IPS DF 6.9 (cell line): ENCODE measurements around the gene FXYD5.

Experiments
- DNase-seq: peaks from one replicate; pipeline ENCODE4 v3.0.0-alpha.2; 2013; ENCODE audit warnings: low read depth, low spot score
- H3K27ac ChIP-seq: one replicate; pipeline ENCODE4 v1.5.1; 2013; ENCODE audit warnings: low read length, control low read depth
- H3K27me3 ChIP-seq: 2 replicates; pipeline ENCODE4 v1.6.1; 2013; ENCODE audit warnings: mild to moderate bottlenecking, low read length; ENCODE audit not compliant: control insufficient read depth, insufficient read depth
- H3K36me3 ChIP-seq: 2 replicates; pipeline ENCODE4 v1.6.1; 2013; ENCODE audit warnings: low read length; ENCODE audit not compliant: control insufficient read depth, insufficient read depth
- H3K4me1 ChIP-seq: 2 replicates; pipeline ENCODE4 v1.6.1; 2013; ENCODE audit warnings: low read length; ENCODE audit not compliant: control insufficient read depth, insufficient read depth
- H3K4me3 ChIP-seq: 2 replicates; pipeline ENCODE4 v1.5.1; 2013; ENCODE audit warnings: mild to moderate bottlenecking, low read length
- H3K9me3 ChIP-seq: 2 replicates; pipeline ENCODE4 v1.6.1; 2013; ENCODE audit warnings: low read length, inconsistent platforms; ENCODE audit not compliant: control insufficient read depth, insufficient read depth
- WGBS: extraction: QIAGEN DNeasy Blood & Tissue Kit; methylation state at CpG from one replicate; pipeline ENCODE4 v1.1.7; 2013; ENCODE audit warnings: mixed read lengths, missing lambda C conversion rate; ENCODE audit not compliant: insufficient read length, insufficient coverage; 5-methylcytosine and 5-hydroxymethylcytosine counted together

FXYD5 gene

DNA sequence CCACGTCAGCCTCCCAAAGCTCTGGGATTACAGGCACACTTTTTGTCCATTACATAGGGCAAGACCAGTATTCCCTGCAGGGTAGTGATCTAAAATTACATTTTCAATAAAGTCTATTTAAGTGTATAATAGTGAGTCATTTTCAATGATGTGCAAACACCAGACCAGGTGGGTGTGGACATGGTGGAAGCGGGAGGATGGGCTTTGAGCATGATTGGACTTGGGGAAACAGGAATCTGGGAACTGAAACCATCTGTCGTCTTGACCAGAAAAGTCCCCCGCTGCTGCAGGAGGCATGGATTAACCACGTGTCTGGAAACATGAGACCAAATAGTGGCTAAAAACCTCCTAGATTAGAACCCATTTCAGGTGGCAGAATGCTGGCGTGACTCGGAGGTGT is 34.0 kb upstream of the FXYD5 start:
- Histone ChIP-seq H3K4me3 (no peak overlapping the region), H3K4me1 (peaks cover 2% of the 10 kb centered on the region; the same call in 1 of the 2 replicates), H3K36me3 (no peaks in the 10 kb centered on the region), H3K27me3 (no peaks in the 10 kb centered on the region), H3K9me3 (no peaks in the 10 kb centered on the region), H3K27ac (no peak overlapping the region)
- no peak for DNase-seq
- WGBS, result no CpG with 5 or more reads among the region's 7 CpGs

DNA sequence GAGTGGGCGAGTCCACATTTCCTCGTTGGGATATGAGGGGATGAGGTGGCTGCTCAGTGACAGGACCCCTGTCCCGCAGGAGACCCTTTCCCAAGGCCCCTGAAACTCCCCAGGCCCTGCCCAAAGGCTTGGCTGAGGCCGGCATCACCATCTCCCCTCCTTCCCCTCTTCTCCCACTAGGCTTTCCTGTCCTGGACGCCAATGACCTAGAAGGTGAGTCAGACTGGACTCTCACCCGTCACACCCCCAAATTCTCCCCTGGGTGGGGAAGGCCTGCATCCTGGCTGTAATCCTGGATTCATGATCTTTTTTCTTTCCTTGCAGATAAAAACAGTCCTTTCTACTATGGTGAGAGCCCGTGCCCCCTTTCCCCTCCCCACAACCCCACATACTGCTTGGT is 33.6 kb upstream of the FXYD5 start:
- H3K27me3 ChIP-seq, result no peaks in the 10 kb centered on the region
- no CpG with 5 or more reads among the region's 7 CpGs for WGBS
- no peaks in the 10 kb centered on the region for H3K9me3 ChIP-seq
- no peak overlapping the region for H3K27ac ChIP-seq
- H3K4me3 ChIP-seq, result no peak overlapping the region
- peaks cover 2% of the 10 kb centered on the region; the same call in 1 of the 2 replicates for H3K4me1 ChIP-seq
- no peaks in the 10 kb centered on the region for H3K36me3 ChIP-seq
- DNase-seq, result no peak

DNA sequence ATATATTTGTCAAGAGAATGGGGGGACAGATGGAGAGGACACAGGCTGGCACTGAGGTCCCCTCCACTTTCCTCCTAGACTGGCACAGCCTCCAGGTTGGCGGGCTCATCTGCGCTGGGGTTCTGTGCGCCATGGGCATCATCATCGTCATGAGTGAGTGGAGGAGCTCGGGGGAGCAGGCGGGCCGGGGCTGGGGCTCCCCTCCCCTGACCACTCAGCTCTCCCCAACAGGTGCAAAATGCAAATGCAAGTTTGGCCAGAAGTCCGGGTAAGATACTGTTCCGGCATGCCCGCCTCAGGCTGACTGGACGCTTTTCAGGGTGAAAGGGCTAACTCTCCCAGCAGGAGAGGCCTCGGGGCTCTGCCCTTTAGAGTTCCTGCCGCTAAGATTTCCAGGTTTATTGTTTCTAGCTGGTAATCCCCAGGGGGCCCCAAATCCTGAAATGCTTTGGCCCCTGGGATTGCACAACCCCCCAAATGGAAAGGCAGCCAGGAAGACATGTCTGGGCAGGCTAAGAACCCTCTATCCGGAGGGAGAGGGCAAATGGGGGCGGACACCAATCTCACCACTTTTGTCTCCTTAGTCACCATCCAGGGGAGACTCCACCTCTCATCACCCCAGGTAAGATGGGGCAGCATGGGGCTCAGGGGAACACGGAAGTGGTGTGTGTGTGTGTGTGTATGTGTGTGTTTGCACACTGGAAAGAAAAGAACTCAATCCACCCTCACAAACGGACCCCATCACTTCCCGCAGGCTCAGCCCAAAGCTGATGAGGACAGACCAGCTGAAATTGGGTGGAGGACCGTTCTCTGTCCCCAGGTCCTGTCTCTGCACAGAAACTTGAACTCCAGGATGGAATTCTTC is 31.6 kb upstream of the FXYD5 start:
- no peak overlapping the region for H3K4me3 ChIP-seq

DNA sequence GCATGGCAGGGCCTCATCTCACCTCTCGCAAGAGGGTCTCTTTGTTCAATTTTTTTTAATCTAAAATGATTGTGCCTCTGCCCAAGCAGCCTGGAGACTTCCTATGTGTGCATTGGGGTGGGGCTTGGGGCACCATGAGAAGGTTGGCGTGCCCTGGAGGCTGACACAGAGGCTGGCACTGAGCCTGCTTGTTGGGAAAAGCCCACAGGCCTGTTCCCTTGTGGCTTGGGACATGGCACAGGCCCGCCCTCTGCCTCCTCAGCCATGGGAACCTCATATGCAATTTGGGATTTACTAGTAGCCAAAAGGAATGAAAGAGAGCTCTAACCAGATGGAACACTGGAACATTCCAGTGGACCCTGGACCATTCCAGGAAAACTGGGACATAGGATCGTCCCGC is 31.0 kb upstream of the FXYD5 start:
- no peak overlapping the region for H3K27ac ChIP-seq
- H3K36me3 ChIP-seq, result no peaks in the 10 kb centered on the region
- no peaks in the 10 kb centered on the region for H3K27me3 ChIP-seq
- H3K4me1 ChIP-seq, result peaks cover 2% of the 10 kb centered on the region; the same call in 1 of the 2 replicates
- WGBS, result no CpG with 5 or more reads among the region's 5 CpGs
- H3K4me3 ChIP-seq, result no peak overlapping the region
- no peak for DNase-seq
- H3K9me3 ChIP-seq, result no peaks in the 10 kb centered on the region

More for the DNA sequence above, 31.6 kb upstream of the FXYD5 start:
- no peak for DNase-seq
- Histone ChIP-seq H3K9me3 (no peaks in the 10 kb centered on the region), H3K27me3 (no peaks in the 10 kb centered on the region), H3K4me1 (peaks cover 2% of the 10 kb centered on the region; the same call in 1 of the 2 replicates), H3K27ac (no peak overlapping the region), H3K36me3 (no peaks in the 10 kb centered on the region)
- WGBS, result no CpG with 5 or more reads among the region's 19 CpGs

DNA sequence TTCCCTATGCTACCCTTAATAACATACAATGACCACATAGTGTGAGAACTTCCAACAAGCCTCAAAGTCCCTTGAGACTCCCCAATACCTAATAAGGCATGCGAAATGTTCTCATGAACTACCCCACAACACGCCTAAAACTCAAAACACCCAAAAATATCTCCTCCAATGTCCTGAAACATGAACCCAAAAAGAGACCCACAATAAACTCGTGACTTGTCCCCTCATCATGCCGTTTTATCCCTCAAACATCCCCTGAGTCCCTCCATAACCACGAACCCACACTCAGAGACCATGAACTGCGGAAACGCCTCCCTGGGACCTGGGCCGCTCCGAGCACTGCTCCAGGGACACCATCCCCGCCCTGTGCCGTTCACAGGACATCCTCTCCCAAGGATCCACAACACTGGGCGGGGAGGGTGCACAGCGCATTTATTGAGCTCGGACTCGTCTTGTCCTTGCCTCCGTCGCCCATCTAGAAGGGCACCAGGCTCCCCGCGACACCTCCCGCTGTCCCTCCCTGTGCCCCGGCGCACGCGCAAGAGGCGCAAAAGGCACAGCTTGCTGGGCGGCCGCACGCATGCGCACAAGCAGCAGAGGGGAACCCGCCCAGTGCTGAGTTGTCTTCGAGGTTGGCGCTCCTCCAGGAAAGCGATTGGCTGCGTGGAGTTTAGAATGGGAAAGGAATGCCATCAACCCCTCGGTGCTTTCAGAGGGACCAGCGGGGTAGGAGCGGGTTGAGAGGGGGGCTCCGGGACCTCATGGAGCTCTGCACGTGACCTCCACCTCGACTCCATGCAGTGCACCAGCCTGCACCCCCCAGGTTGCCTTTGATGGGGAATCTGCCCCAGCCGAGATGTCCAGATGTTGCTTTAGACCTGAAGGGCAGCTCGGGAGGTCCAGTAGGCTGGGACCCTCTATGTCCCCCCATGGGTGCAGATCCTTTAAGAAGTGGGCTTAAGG is 30.2 kb upstream of the FXYD5 start:
- 100% methylated on average over 3 of the region's 42 CpGs for WGBS
- H3K4me1 ChIP-seq, result 0 out of 2 replicates have a peak, but pooled peaks cover 2% of the 10 kb centered on the region
- DNase-seq, result no peak
- no peaks in the 10 kb centered on the region for H3K27me3 ChIP-seq
- no peaks in the 10 kb centered on the region for H3K36me3 ChIP-seq
- no peaks in the 10 kb centered on the region for H3K9me3 ChIP-seq
- no peak overlapping the region for H3K27ac ChIP-seq
- H3K4me3 ChIP-seq, result no peak overlapping the region; the same call in 1 of the 2 replicates

DNA sequence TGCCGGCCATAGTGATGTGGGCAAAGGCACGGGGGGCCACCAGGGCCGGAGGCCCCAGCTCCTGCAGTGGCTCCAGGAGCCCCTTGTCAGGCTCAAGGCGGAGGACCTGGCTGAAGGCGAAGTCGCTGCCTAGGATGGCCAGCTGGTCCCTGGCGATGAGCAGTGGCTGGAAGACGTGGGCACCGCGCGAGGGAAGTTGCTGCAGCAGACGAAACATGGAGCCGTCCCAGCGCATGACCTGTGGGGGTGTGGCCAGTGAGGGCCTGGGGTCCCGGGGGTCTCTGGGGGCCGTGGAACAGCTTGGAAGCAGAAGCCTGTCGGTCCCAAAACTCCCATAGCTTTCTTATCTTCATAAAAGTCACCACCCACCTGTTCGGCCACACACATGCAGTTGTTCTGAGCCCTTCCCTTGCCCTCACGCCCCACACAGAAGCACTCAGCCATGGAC is 29.2 kb upstream of the FXYD5 start:
- Histone ChIP-seq H3K4me1 (0 out of 2 replicates have a peak, but pooled peaks cover 2% of the 10 kb centered on the region), H3K27me3 (no peaks in the 10 kb centered on the region), H3K36me3 (no peaks in the 10 kb centered on the region), H3K9me3 (no peaks in the 10 kb centered on the region), H3K27ac (no peak overlapping the region), H3K4me3 (no peak overlapping the region)
- no CpG with 5 or more reads among the region's 19 CpGs for WGBS
- no peak for DNase-seq

DNA sequence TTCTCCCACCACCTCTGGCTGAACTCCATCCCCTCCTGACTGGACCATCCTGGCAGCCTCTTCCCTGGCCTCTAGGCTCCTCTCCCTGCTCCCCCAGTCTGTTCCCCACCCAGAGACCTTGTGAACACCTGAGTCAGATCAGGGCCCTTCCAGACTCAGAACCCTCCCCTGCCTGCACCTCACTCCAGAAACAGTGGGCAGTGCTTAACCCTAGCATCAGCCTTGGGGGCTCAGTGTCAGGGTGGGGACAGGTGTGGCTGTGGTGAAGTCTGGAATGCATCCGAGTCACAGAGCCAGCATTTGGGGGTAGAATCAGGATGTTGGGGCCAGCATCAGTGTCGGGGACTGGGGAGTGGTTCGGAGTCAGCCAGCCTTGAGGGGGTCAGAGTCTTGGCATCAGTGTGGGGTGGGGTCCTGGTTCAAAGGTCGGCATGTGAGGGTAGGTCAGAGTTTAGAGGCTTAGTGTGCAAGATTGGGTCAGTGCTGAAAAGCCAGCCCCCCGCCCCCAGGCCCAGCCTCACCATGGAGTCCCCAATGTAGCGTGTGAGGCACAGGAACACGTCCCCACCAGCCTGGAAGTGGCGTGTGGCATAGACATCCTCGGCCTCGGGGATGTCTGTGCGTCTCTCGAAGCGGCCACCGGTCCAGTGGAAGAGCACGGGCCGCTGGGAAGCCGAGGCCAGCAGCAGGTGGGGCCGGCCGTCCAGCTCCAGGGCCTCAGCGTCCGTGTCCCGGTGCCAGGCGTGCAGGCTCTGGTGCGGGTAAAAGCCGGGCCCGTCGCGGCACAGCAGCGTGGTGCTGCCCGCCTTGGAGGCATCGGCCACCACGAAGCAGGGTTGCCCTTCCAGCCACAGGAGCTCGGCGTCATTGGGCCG is 28.5 kb upstream of the FXYD5 start:
- no CpG with 5 or more reads among the region's 35 CpGs for WGBS
- Histone ChIP-seq H3K27ac (no peak overlapping the region), H3K36me3 (no peaks in the 10 kb centered on the region), H3K9me3 (no peaks in the 10 kb centered on the region), H3K27me3 (no peaks in the 10 kb centered on the region), H3K4me3 (no peak overlapping the region), H3K4me1 (0 out of 2 replicates have a peak, but pooled peaks cover 2% of the 10 kb centered on the region)
- no peak for DNase-seq

DNA sequence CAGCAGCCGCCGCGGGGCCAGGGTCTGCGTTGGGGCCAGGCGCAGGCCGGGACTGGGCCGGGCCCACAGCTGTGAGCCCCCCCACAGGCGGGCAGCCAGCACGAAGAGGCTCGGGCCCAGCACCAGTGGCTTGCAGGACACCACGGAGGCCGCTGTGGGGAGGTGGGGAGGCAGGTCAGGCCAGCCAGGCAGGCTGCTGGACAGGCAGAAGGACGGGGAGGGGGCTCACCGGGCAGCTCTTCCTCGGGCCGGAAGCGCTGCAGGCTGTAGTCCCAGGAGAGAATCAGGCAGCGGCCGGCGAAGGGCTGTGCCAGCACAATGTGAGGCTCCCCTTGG is 27.9 kb upstream of the FXYD5 start:
- no peak overlapping the region for H3K27ac ChIP-seq

DNA sequence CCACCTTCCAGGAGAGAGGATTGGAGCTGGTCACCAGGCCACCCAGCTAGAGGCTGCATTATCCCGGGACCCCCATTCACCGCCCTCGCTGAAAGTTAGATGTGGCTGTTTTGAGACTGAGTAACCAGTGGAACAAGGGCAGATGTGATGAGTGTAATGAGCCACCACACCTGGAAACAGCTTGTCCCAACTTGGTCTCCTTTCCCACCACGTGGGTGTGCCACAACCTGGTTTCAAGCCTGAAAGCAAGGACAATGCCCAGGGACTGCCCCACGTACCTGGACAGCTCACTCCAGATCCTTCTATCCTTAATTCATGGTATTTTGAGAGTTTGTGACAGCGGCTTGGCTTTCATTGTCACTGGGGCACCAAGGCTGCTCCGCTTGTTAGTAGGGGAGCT is 26.7 kb upstream of the FXYD5 start:
- DNase-seq, result no peak
- Histone ChIP-seq H3K4me3 (no peak overlapping the region), H3K27ac (no peak overlapping the region), H3K27me3 (no peaks in the 10 kb centered on the region), H3K9me3 (no peaks in the 10 kb centered on the region), H3K36me3 (no peaks in the 10 kb centered on the region), H3K4me1 (0 out of 2 replicates have a peak, but pooled peaks cover 2% of the 10 kb centered on the region)
- no CpG with 5 or more reads among the region's 7 CpGs for WGBS

More for the DNA sequence above, 27.9 kb upstream of the FXYD5 start:
- no peaks in the 10 kb centered on the region for H3K9me3 ChIP-seq
- 0 out of 2 replicates have a peak, but pooled peaks cover 2% of the 10 kb centered on the region for H3K4me1 ChIP-seq
- H3K27me3 ChIP-seq, result no peaks in the 10 kb centered on the region
- WGBS, result no CpG with 5 or more reads among the region's 20 CpGs
- no peaks in the 10 kb centered on the region for H3K36me3 ChIP-seq
- no peak overlapping the region for H3K4me3 ChIP-seq
- DNase-seq, result no peak
